ENCODE measurements around the gene PHACTR1. TPM values are rescaled to one million over a fixed set of nuclear protein-coding genes. Genes with fewer than 3 reads are reported as not detected.

PHACTR1 gene
- total RNA-seq, 1 donor from 2014 or later: 85.9 TPM

DNA sequence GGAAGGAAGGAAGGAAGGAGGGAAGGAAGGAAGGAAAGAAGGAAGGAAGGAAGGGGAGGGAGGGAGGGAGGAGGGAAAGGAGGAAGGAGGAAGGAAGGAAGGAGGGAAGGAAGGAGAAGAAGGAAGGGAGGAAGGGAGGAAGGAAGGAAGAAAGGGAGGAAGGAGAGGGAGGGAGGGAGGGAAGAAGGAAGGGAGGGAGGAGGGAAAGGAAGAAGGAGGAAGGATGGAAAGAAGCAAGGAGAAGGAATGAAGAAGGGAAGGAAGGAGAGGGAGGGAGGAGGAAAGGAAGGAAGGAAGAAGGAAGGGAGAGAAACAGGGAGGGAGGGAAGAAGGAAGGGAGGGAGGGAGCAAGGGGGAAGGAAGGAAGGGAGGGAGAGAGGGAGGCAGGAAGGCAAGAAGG lies 204.9 kb downstream of the PHACTR1 start:
- DNase-seq: no peak
- intact Hi-C loops (cut with micrococcal nuclease): no loop called here
- H3K36me3 ChIP-seq: no peaks in the 10 kb centered on the region
- TF ChIP-seq, protein P1, sequence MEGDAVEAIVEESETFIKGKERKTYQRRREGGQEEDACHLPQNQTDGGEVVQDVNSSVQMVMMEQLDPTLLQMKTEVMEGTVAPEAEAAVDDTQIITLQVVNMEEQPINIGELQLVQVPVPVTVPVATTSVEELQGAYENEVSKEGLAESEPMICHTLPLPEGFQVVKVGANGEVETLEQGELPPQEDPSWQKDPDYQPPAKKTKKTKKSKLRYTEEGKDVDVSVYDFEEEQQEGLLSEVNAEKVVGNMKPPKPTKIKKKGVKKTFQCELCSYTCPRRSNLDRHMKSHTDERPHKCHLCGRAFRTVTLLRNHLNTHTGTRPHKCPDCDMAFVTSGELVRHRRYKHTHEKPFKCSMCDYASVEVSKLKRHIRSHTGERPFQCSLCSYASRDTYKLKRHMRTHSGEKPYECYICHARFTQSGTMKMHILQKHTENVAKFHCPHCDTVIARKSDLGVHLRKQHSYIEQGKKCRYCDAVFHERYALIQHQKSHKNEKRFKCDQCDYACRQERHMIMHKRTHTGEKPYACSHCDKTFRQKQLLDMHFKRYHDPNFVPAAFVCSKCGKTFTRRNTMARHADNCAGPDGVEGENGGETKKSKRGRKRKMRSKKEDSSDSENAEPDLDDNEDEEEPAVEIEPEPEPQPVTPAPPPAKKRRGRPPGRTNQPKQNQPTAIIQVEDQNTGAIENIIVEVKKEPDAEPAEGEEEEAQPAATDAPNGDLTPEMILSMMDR (IDR thresholded peaks at IDR 0.05; ENCODE audit: borderline replicate concordance): no peak
- no peaks in the 10 kb centered on the region for H3K4me1 ChIP-seq
- H3K9me3 ChIP-seq (replicated peaks): no peaks in the 10 kb centered on the region
- no peak overlapping the region for H3K27ac ChIP-seq (replicated peaks)
- no peak overlapping the region for H3K4me3 ChIP-seq
- no peaks in the 10 kb centered on the region for H3K27me3 ChIP-seq (ENCODE audit: low read depth)

DNA sequence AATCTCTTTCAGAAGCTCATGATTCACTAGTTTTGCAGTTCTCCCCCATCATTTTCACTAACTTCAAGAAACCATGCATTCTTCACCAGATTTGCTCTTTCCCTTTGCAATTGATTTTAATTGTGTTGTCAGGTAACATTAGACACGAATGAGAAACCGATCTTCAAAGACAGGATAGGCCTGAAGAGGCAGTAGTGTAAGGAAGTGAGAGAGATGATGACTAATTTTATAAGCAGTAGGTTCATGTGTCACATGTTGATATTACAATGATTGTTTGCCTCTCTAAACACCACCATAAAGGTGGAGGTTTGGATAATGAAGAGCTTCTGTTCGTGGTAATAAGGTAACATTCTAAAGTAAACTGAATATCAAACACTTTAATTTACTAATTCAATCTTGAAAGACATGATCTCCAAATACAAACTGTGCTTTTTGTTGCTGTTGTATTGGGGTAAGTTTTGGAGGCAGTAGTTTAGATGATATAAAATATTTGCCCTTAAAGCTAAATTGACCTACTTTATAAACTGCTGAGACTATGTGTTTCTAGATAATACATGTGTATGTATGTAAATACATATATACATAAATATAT lies 207.2 kb downstream of the PHACTR1 start:
- Histone ChIP-seq H3K4me3 (no peak overlapping the region), H3K4me1 (no peaks in the 10 kb centered on the region), H3K27ac (replicated peaks) (no peak overlapping the region), H3K27me3 (ENCODE audit: low read depth) (peaks cover 7% of the 10 kb centered on the region), H3K9me3 (replicated peaks) (no peaks in the 10 kb centered on the region), H3K36me3 (no peaks in the 10 kb centered on the region)
- no peak for DNase-seq
- intact Hi-C loops (cut with micrococcal nuclease): no loop called here
- TF ChIP-seq, protein P1 (IDR thresholded peaks at IDR 0.05; ENCODE audit: borderline replicate concordance): no peak

DNA sequence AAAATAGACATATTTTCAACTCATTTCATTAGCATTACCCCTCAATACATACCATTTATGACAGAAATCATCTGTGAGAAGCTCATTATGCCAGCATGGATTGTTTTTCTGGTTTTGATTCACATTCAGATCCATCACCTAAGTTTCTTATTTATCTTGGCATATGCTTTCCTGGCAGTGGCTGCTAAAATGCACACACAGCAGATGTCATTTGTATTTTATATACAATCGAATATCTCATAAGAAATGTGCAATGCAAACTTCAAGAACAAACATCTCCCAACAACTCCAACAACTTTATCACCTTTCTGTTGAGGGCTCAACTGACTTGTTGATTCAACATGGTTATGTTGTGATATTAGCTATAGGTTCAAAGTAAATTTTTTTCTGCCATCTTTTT lies 208.3 kb downstream of the PHACTR1 start:
- TF ChIP-seq, protein P1 (IDR thresholded peaks at IDR 0.05; ENCODE audit: borderline replicate concordance): no peak
- DNase-seq: no peak
- no peaks in the 10 kb centered on the region for H3K36me3 ChIP-seq
- no peaks in the 10 kb centered on the region for H3K4me1 ChIP-seq
- peaks cover 11% of the 10 kb centered on the region for H3K27me3 ChIP-seq (ENCODE audit: low read depth)
- H3K9me3 ChIP-seq (replicated peaks): no peaks in the 10 kb centered on the region
- intact Hi-C loops (cut with micrococcal nuclease): no loop called here
- H3K27ac ChIP-seq (replicated peaks): no peak overlapping the region
- H3K4me3 ChIP-seq: no peak overlapping the region

DNA sequence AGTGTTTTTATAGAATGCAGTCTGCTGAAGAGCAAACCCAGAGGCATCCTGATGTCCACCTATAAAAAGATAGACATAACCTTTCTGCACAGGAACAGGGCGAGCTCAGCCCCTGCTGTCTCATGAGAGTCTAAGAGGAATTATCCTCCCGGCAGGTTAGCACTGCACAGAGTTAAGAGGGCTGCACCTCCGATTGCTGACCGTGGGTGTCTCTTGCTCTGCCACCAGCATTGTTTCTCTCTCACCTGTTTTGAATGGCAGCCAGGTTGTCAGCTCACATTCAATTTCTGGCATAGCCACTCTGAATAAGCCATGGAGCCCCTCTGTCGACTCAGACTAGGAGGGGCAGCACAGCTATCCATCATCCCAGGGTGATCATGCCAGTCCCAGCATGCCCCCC lies 211.2 kb downstream of the PHACTR1 start:
- no peaks in the 10 kb centered on the region for H3K36me3 ChIP-seq
- intact Hi-C loops (cut with micrococcal nuclease): no loop called here

DNA sequence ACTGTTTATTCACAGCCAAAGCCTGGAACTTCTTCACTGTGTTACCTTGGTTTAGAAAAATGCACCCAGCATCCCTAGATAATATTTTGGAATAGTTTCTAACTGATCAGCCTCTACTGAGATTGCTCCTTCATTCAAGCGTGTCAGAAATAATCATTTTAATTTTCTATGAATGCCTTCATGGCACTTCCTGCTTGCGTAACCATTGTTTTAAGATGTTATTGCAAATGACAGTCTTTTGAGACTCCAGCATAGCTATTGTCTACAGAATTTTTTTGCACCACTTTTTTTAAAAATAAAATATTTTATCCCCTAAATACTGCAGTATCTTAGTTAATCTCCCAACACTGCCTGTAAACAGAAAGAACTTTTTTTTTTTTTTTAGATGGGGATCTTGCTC lies 213.1 kb downstream of the PHACTR1 start:
- H3K27ac ChIP-seq (replicated peaks): no peak overlapping the region
- no peak for DNase-seq
- no peaks in the 10 kb centered on the region for H3K36me3 ChIP-seq
- H3K27me3 ChIP-seq (ENCODE audit: low read depth): peaks cover 14% of the 10 kb centered on the region
- TF ChIP-seq, protein P1 (IDR thresholded peaks at IDR 0.05; ENCODE audit: borderline replicate concordance): no peak
- intact Hi-C loops (cut with micrococcal nuclease): no loop called here
- H3K4me1 ChIP-seq: no peaks in the 10 kb centered on the region
- H3K4me3 ChIP-seq: no peak overlapping the region
- no peaks in the 10 kb centered on the region for H3K9me3 ChIP-seq (replicated peaks)

More for the DNA sequence above, 211.2 kb downstream of the PHACTR1 start:
- peaks cover 14% of the 10 kb centered on the region for H3K27me3 ChIP-seq (ENCODE audit: low read depth)
- no peaks in the 10 kb centered on the region for H3K9me3 ChIP-seq (replicated peaks)
- TF ChIP-seq, protein P1 (IDR thresholded peaks at IDR 0.05; ENCODE audit: borderline replicate concordance): no peak
- DNase-seq: no peak
- H3K4me1 ChIP-seq: no peaks in the 10 kb centered on the region
- no peak overlapping the region for H3K27ac ChIP-seq (replicated peaks)
- H3K4me3 ChIP-seq: no peak overlapping the region

Data from left ventricle myocardium inferior (tissue), 1 donor.